Neural progenitor cell (in vitro differentiated cells): Measurements from ENCODE around the gene OVOL3. TPM values are rescaled to one million over a fixed set of nuclear protein-coding genes. Genes with fewer than 3 reads are reported as not detected.

Source experiments
- DNase-seq: peaks from one replicate; pipeline ENCODE4 v3.0.0-alpha.2; 2016; ENCODE audit warnings: low spot score
- H2AFZ ChIP-seq: fragments of 200-600 bp; sonication (generic); replicated peaks from 2 replicates; pipeline ENCODE4 v1.6.1; 2016; ENCODE audit warnings: antibody characterized with exemption
- H3F3A ChIP-seq: fragments of 200-600 bp; sonication (generic); 2 replicates; pipeline ENCODE4 v1.6.1; 2016; ENCODE audit warnings: antibody characterized with exemption, low read depth
- H3K27ac ChIP-seq: fragments of 200-600 bp; sonication (generic); 2 replicates; pipeline ENCODE4 v1.5.1; 2016; ENCODE audit warnings: mild to moderate bottlenecking
- H3K27me3 ChIP-seq: fragments of 200-600 bp; sonication (generic); 2 replicates; pipeline ENCODE4 v1.6.1; 2016; ENCODE audit warnings: mild to moderate bottlenecking, moderate library complexity
- H3K36me3 ChIP-seq: fragments of 200-600 bp; sonication (generic); 2 replicates; pipeline ENCODE4 v1.5.1; 2016
- H3K4me1 ChIP-seq: fragments of 200-600 bp; sonication (generic); 2 replicates; pipeline ENCODE4 v1.6.1; 2016; ENCODE audit warnings: mixed run types
- H3K4me2 ChIP-seq: fragments of 200-600 bp; sonication (generic); 2 replicates; pipeline ENCODE4 v1.6.1; 2016
- H3K4me3 ChIP-seq: fragments of 200-600 bp; sonication (generic); 2 replicates; pipeline ENCODE4 v1.5.1; 2016
- H3K79me2 ChIP-seq: fragments of 200-600 bp; sonication (generic); 2 replicates; pipeline ENCODE4 v1.6.1; 2016; ENCODE audit warnings: low read depth
- H3K9ac ChIP-seq: fragments of 200-600 bp; sonication (generic); 2 replicates; pipeline ENCODE4 v1.6.1; 2016
- H3K9me3 ChIP-seq: fragments of 200-600 bp; sonication (generic); 2 replicates; pipeline ENCODE4 v1.5.1; 2016; ENCODE audit warnings: low read depth
- H4K20me1 ChIP-seq: fragments of 200-600 bp; sonication (generic); 2 replicates; pipeline ENCODE4 v1.6.1; 2016; ENCODE audit warnings: low read depth
- H3K27ac Mint-ChIP-seq: 3 replicates; pipeline ENCODE4 v1.8.0; 2021; ENCODE audit warnings: mixed read lengths
- H3K27me3 Mint-ChIP-seq: 2 replicates; pipeline ENCODE4 v1.8.0; 2022; ENCODE audit warnings: low read depth, mild to moderate bottlenecking, inconsistent platforms, moderate library complexity, mixed read lengths; ENCODE audit not compliant: insufficient read depth
- H3K36me3 Mint-ChIP-seq: 3 replicates; pipeline ENCODE4 v1.8.0; 2021; ENCODE audit warnings: mixed read lengths
- H3K4me1 Mint-ChIP-seq: 3 replicates; pipeline ENCODE4 v1.8.0; 2021; ENCODE audit warnings: mixed read lengths
- H3K4me3 Mint-ChIP-seq: 3 replicates; pipeline ENCODE4 v1.8.0; 2021; ENCODE audit warnings: mild to moderate bottlenecking, moderate library complexity, mixed read lengths
- H3K9me3 Mint-ChIP-seq: 3 replicates; pipeline ENCODE4 v1.8.0; 2020; ENCODE audit warnings: mixed read lengths
- EZH2 ChIP-seq: fragments of 200-600 bp; sonication (generic); IDR thresholded peaks from 2 replicates; pipeline ENCODE4 v1.6.1; 2017; ENCODE audit warnings: antibody characterized with exemption, mild to moderate bottlenecking, moderate library complexity
- EZH2phosphoT487 ChIP-seq: fragments of 200-600 bp; sonication (generic); IDR thresholded peaks from 2 replicates; pipeline ENCODE4 v1.6.1; 2017; ENCODE audit warnings: antibody characterized with exemption
- total RNA-seq: library from RNA; depleted of rRNA; stranded (reverse); fragments of >200 nt; gene quantifications from 2 replicates; pipeline ENCODE4 v1.2.3, GENCODE V29; 2015; ENCODE audit warnings: low replicate concordance
- TF ChIP-seq, protein P1 (sequence below): fragments of 200-600 bp; sonication (generic); IDR thresholded peaks from 2 replicates; pipeline ENCODE4 v1.5.1; 2017; ENCODE audit warnings: antibody characterized with exemption, mild to moderate bottlenecking

Gene OVOL3
- total RNA-seq, 1 donor from 2014 or later: not detected

GRCh38 chr19:36150586-36150985, 39.6 kb downstream of the OVOL3 start:
- no peak overlapping the region for H2AFZ ChIP-seq
- H3K27ac ChIP-seq: no peak overlapping the region
- H3K9me3 ChIP-seq: no peaks in the 10 kb centered on the region
- Mint-ChIP-seq H3K27me3 (peaks cover 4% of the 10 kb centered on the region), H3K9me3 (no peaks in the 10 kb centered on the region), H3K27ac (no peak overlapping the region), H3K4me1 (peaks cover 5% of the 10 kb centered on the region), H3K36me3 (peaks cover 25% of the 10 kb centered on the region), H3K4me3 (no peak overlapping the region)
- no peaks in the 10 kb centered on the region for H3F3A ChIP-seq
- no peak overlapping the region for H3K4me3 ChIP-seq
- DNase-seq: no peak
- H4K20me1 ChIP-seq: no peaks in the 10 kb centered on the region
- no peaks in the 10 kb centered on the region for H3K79me2 ChIP-seq
- H3K4me1 ChIP-seq: no peaks in the 10 kb centered on the region
- H3K27me3 ChIP-seq: no peaks in the 10 kb centered on the region
- H3K4me2 ChIP-seq: no peak overlapping the region
- no peak for TF ChIP-seq EZH2
- no peaks in the 10 kb centered on the region for H3K36me3 ChIP-seq
- H3K9ac ChIP-seq: no peak overlapping the region

DNA sequence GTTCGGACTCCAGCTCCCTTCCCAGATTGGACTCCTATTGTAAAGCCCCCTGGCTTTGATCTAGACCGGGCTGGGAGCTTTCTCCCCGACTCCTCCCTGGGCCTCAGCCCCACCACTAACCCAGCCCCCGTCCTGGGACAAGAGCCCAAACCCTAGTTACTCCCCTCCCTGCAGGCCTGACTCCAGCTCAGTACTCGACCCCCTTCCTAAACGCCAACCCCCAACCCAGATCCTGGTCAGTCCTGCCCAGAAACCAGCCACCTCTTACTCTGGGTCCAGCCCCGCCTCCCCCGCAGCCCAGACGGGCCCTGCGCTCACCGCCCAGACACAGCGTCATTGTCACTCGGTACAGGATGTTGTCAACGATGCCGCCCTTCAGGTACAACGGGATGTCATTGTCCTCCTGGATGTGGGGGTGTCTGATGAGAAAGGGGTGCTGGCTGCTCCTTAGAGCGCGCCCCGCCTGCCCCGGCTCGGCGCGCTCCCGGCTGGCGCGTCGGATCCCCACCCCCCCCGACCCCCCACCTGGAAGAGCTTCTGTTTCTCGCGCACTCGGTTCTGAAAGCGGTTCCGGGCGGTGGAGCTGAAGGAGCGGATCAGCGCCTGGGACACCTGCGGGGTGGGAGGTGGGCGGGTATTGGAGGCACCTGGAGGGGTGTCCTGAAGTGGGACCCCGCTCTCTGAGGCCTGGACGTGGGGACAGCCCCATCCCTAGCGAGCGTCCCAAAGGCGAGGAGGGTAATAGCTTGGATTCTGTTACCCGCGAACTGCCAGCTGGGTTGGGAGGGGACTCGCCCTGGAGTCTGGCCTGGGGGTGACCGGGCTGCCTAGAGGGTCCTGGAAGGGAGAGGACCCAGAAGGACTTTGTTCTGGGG, 40.4 kb downstream of the OVOL3 start:
- Histone ChIP-seq H4K20me1 (no peaks in the 10 kb centered on the region), H3K9ac (no peak overlapping the region), H3K79me2 (no peaks in the 10 kb centered on the region), H3K4me3 (no peak overlapping the region), H3K9me3 (no peaks in the 10 kb centered on the region), H3K27ac (no peak overlapping the region), H3K4me2 (no peak overlapping the region), H3K4me1 (peaks cover 4% of the 10 kb centered on the region), H2AFZ (no peak overlapping the region), H3K27me3 (no peaks in the 10 kb centered on the region), H3F3A (no peaks in the 10 kb centered on the region), H3K36me3 (no peaks in the 10 kb centered on the region)
- TF ChIP-seq EZH2 (no peak), EZH2phosphoT487 (no peak)
- TF ChIP-seq, protein P1, sequence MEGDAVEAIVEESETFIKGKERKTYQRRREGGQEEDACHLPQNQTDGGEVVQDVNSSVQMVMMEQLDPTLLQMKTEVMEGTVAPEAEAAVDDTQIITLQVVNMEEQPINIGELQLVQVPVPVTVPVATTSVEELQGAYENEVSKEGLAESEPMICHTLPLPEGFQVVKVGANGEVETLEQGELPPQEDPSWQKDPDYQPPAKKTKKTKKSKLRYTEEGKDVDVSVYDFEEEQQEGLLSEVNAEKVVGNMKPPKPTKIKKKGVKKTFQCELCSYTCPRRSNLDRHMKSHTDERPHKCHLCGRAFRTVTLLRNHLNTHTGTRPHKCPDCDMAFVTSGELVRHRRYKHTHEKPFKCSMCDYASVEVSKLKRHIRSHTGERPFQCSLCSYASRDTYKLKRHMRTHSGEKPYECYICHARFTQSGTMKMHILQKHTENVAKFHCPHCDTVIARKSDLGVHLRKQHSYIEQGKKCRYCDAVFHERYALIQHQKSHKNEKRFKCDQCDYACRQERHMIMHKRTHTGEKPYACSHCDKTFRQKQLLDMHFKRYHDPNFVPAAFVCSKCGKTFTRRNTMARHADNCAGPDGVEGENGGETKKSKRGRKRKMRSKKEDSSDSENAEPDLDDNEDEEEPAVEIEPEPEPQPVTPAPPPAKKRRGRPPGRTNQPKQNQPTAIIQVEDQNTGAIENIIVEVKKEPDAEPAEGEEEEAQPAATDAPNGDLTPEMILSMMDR: no peak
- no peak for DNase-seq
- Mint-ChIP-seq H3K9me3 (no peaks in the 10 kb centered on the region), H3K36me3 (peaks cover 17% of the 10 kb centered on the region), H3K4me3 (no peak overlapping the region), H3K4me1 (peaks cover 10% of the 10 kb centered on the region), H3K27ac (no peak overlapping the region), H3K27me3 (peaks cover 4% of the 10 kb centered on the region)

GRCh38 chr19:36152019-36152351, 41.0 kb downstream of the OVOL3 start:
- peaks cover 4% of the 10 kb centered on the region for H3K27me3 Mint-ChIP-seq
- Histone ChIP-seq H3K4me1 (peaks cover 4% of the 10 kb centered on the region), H4K20me1 (no peaks in the 10 kb centered on the region), H3K27ac (no peak overlapping the region), H3K4me3 (no peak overlapping the region), H3F3A (no peaks in the 10 kb centered on the region), H3K36me3 (no peaks in the 10 kb centered on the region), H3K79me2 (no peaks in the 10 kb centered on the region), H3K9me3 (no peaks in the 10 kb centered on the region), H2AFZ (no peak overlapping the region), H3K4me2 (no peak overlapping the region), H3K9ac (no peak overlapping the region), H3K27me3 (no peaks in the 10 kb centered on the region)
- TF ChIP-seq, protein P1: no peak
- no peak for TF ChIP-seq EZH2
- TF ChIP-seq EZH2phosphoT487: no peak
- H3K27ac Mint-ChIP-seq: no peak overlapping the region
- H3K36me3 Mint-ChIP-seq: peaks cover 13% of the 10 kb centered on the region
- H3K4me3 Mint-ChIP-seq: no peak overlapping the region
- H3K9me3 Mint-ChIP-seq: no peaks in the 10 kb centered on the region
- DNase-seq: no peak
- peaks cover 11% of the 10 kb centered on the region for H3K4me1 Mint-ChIP-seq
